IMR-90 (cell line): ENCODE data around the gene HOXA2. TPM values are rescaled to one million over a fixed set of nuclear protein-coding genes. Genes with fewer than 3 reads are reported as not detected.

Experiments
- ATAC-seq: fragments of 200-7000 bp; cut with Tn5 transposase; 2 replicates; pipeline ENCODE4 v1.9.1; 2020; ENCODE audit warnings: low read depth, mild to moderate bottlenecking, moderate library complexity
- BruUV-seq: library from RNA; stranded (reverse); fragments of 400-500 nt; replicated peaks from 2 replicates; lab custom pipeline; 2021; lab: Mats Ljungman, UMichigan
- CTCF ChIA-PET: fragments of 300-600 bp; formaldehyde crosslinking; extraction: SDS; loops from one replicate; lab custom pipeline; 2021; ENCODE audit warnings: antibody characterized with exemption; lab: Yijun Ruan, JAX
- POLR2A ChIA-PET: fragments of 300-600 bp; sonication (Branson Sonifier 250); formaldehyde crosslinking; loops from one replicate; lab custom pipeline; 2022; ENCODE audit warnings: antibody characterized with exemption; ENCODE audit not compliant: unreplicated experiment; lab: Charles Lee
- DNase-seq: peaks from one replicate; pipeline ENCODE4 v3.0.0; 2013
- H2AFZ ChIP-seq: replicated peaks from 2 replicates; pipeline ENCODE3; 2013; ENCODE audit warnings: low read length, mild to moderate bottlenecking; ENCODE audit not compliant: poor library complexity
- H2AK5ac ChIP-seq: 2 replicates; pipeline ENCODE4 v1.6.1; 2013; ENCODE audit warnings: low read depth, low read length, inconsistent platforms
- H2AK9ac ChIP-seq: replicated peaks from 2 replicates; pipeline ENCODE3; 2013; ENCODE audit warnings: mild to moderate bottlenecking, low read depth, low read length, moderate library complexity; ENCODE audit not compliant: poor library complexity
- H2BK120ac ChIP-seq: 2 replicates; pipeline ENCODE4 v1.6.1; 2013; ENCODE audit warnings: low read depth, low read length, inconsistent platforms
- H2BK15ac ChIP-seq: 3 replicates; pipeline ENCODE4 v1.6.1; 2013; ENCODE audit warnings: low read depth, low read length, inconsistent platforms
- H2BK20ac ChIP-seq: 2 replicates; pipeline ENCODE4 v1.6.1; 2013; ENCODE audit warnings: low read depth, mild to moderate bottlenecking, inconsistent platforms, low read length, moderate library complexity
- H2BK5ac ChIP-seq: 2 replicates; pipeline ENCODE4 v1.6.1; 2013; ENCODE audit warnings: mild to moderate bottlenecking, low read depth, low read length, inconsistent platforms; ENCODE audit not compliant: poor library complexity, severe bottlenecking
- H3K14ac ChIP-seq: replicated peaks from 2 replicates; pipeline ENCODE4 v1.6.1; 2013; ENCODE audit warnings: low read depth, low read length, inconsistent platforms
- H3K18ac ChIP-seq: 2 replicates; pipeline ENCODE4 v1.6.1; 2013; ENCODE audit warnings: low read depth, low read length, control low read depth
- H3K23ac ChIP-seq: 2 replicates; pipeline ENCODE4 v1.6.1; 2013; ENCODE audit warnings: low read depth, low read length, inconsistent platforms
- H3K27ac ChIP-seq: 2 replicates; pipeline ENCODE4 v1.5.1; 2013; ENCODE audit warnings: mild to moderate bottlenecking, control low read depth, low read length; ENCODE audit not compliant: insufficient read depth
- H3K27me3 ChIP-seq: 2 replicates; pipeline ENCODE4 v1.6.1; 2013; ENCODE audit warnings: low read length; ENCODE audit not compliant: control insufficient read depth, insufficient read depth
- H3K36me3 ChIP-seq: 2 replicates; pipeline ENCODE4 v1.6.1; 2013; ENCODE audit warnings: low read length, mixed read lengths; ENCODE audit not compliant: control insufficient read depth, insufficient read depth
- H3K4ac ChIP-seq: 2 replicates; pipeline ENCODE4 v1.6.1; 2013; ENCODE audit warnings: low read depth, low read length, inconsistent platforms
- H3K4me1 ChIP-seq: 2 replicates; pipeline ENCODE4 v1.6.1; 2013; ENCODE audit warnings: low read length, mixed read lengths; ENCODE audit not compliant: control insufficient read depth, insufficient read depth
- H3K4me2 ChIP-seq: 2 replicates; pipeline ENCODE4 v1.6.1; 2013; ENCODE audit warnings: low read depth, mild to moderate bottlenecking, control low read depth, low read length, moderate library complexity
- H3K4me3 ChIP-seq: 2 replicates; pipeline ENCODE4 v1.5.1; 2013; ENCODE audit warnings: low read depth, mild to moderate bottlenecking, control low read depth, low read length, moderate library complexity; ENCODE audit not compliant: insufficient read depth
- H3K56ac ChIP-seq: 2 replicates; pipeline ENCODE4 v1.6.1; 2013; ENCODE audit warnings: low read length, inconsistent platforms; ENCODE audit not compliant: insufficient read depth; ENCODE audit errors: extremely low read depth
- H3K79me1 ChIP-seq, 2 experiments: 2 replicates each; pipeline ENCODE4 v1.6.1; 2013; ENCODE audit warnings: low read length in 2 of 2, inconsistent platforms in 1 of 2, low read depth in 1 of 2
- H3K9ac ChIP-seq: 2 replicates; pipeline ENCODE4 v1.6.1; 2013; ENCODE audit warnings: low read depth, low read length, control low read depth
- H3K9me1 ChIP-seq: 2 replicates; pipeline ENCODE4 v1.6.1; 2013; ENCODE audit warnings: low read length, inconsistent platforms; ENCODE audit not compliant: insufficient read depth
- H3K9me3 ChIP-seq: 2 replicates; pipeline ENCODE4 v1.6.1; 2013; ENCODE audit warnings: low read length; ENCODE audit not compliant: control insufficient read depth, insufficient read depth
- H4K20me1 ChIP-seq: 2 replicates; pipeline ENCODE4 v1.6.1; 2013; ENCODE audit warnings: low read length, inconsistent platforms; ENCODE audit not compliant: insufficient read depth
- H4K5ac ChIP-seq: 2 replicates; pipeline ENCODE4 v1.6.1; 2013; ENCODE audit warnings: mild to moderate bottlenecking, low read depth, low read length, control low read depth
- H4K8ac ChIP-seq, 2 experiments: 2 replicates each; pipeline ENCODE4 v1.6.1; 2013; ENCODE audit warnings: low read depth in 2 of 2, low read length in 2 of 2, control low read depth in 1 of 2, inconsistent platforms in 1 of 2
- H4K91ac ChIP-seq: 2 replicates; pipeline ENCODE4 v1.6.1; 2013; ENCODE audit warnings: low read depth, low read length, inconsistent platforms; ENCODE audit not compliant: insufficient read depth
- CEBPB ChIP-seq: IDR thresholded peaks from 2 replicates; pipeline ENCODE4 v1.6.1; 2012; ENCODE audit warnings: low read depth, low read length, improper control_type of control experiment
- CHD1 ChIP-seq: IDR thresholded peaks from 2 replicates; pipeline ENCODE4 v1.6.1; 2012; ENCODE audit warnings: low read depth, low read length, improper control_type of control experiment
- MAFK ChIP-seq: IDR thresholded peaks from 2 replicates; pipeline ENCODE4 v1.6.1; 2012; ENCODE audit warnings: low read depth, low read length, improper control_type of control experiment
- MXI1 ChIP-seq: IDR thresholded peaks from 2 replicates; pipeline ENCODE4 v1.6.1; 2012; ENCODE audit warnings: low read depth, mild to moderate bottlenecking, low read length, moderate library complexity, borderline replicate concordance
- NFE2L2 ChIP-seq: fragments of 150-350 bp; IDR thresholded peaks from 2 replicates; pipeline ENCODE4 v1.6.1; 2016; ENCODE audit warnings: low read depth, mild to moderate bottlenecking, low read length
- POLR2A ChIP-seq: IDR thresholded peaks from 2 replicates; pipeline ENCODE4 v1.6.1; 2012; ENCODE audit warnings: mild to moderate bottlenecking, low read depth, low read length
- RAD21 ChIP-seq: IDR thresholded peaks from 2 replicates; pipeline ENCODE4 v1.6.1; 2012; ENCODE audit warnings: low read length, improper control_type of control experiment
- WGBS, 2 experiments: methylation state at CpG; one replicate each; pipeline versions ENCODE4 v1.1.5 to v1.1.7; 2013; ENCODE audit warnings: missing lambda C conversion rate in 2 of 2; ENCODE audit not compliant: insufficient read length in 1 of 2; ENCODE audit errors: extremely low coverage in 2 of 2; 5-methylcytosine and 5-hydroxymethylcytosine counted together
- dilution Hi-C: fragments of 300-500 bp; cut with HindIII; formaldehyde crosslinking; loops from one replicate; pipeline ENCODE4 v1.14.3; 2018; ENCODE audit warnings: low sequenced_read_pairs; ENCODE audit not compliant: unreplicated experiment
- in situ Hi-C: fragments of 300-500 bp; cut with MboI; formaldehyde crosslinking; loops from 3 replicates; pipeline ENCODE4 v1.14.3; 2019; ENCODE audit warnings: low sequenced_read_pairs, inconsistent platforms, mixed read lengths
- intact Hi-C: fragments of 100-400 bp; cut with micrococcal nuclease; formaldehyde crosslinking; loops from 2 replicates; pipeline ENCODE4 v1.10.0; 2022
- polyA plus RNA-seq, 3 experiments: library from polyadenylated mRNA; depleted of rRNA; stranded (reverse); fragments of >200 nt; gene quantifications; 2 replicates each; pipeline ENCODE4 v1.2.3, GENCODE V29; 2012; ENCODE audit warnings: low replicate concordance in 1 of 3
- total RNA-seq: library from RNA; depleted of rRNA; stranded (reverse); fragments of >200 nt; gene quantifications from 2 replicates; pipeline ENCODE4 v1.2.3, GENCODE V29; 2012

Gene HOXA2
- total and polyA plus RNA-seq, 2 of the 4 experiments (the other 2 are of a cell fraction) = 1.6 to 3.9 TPM

DNA sequence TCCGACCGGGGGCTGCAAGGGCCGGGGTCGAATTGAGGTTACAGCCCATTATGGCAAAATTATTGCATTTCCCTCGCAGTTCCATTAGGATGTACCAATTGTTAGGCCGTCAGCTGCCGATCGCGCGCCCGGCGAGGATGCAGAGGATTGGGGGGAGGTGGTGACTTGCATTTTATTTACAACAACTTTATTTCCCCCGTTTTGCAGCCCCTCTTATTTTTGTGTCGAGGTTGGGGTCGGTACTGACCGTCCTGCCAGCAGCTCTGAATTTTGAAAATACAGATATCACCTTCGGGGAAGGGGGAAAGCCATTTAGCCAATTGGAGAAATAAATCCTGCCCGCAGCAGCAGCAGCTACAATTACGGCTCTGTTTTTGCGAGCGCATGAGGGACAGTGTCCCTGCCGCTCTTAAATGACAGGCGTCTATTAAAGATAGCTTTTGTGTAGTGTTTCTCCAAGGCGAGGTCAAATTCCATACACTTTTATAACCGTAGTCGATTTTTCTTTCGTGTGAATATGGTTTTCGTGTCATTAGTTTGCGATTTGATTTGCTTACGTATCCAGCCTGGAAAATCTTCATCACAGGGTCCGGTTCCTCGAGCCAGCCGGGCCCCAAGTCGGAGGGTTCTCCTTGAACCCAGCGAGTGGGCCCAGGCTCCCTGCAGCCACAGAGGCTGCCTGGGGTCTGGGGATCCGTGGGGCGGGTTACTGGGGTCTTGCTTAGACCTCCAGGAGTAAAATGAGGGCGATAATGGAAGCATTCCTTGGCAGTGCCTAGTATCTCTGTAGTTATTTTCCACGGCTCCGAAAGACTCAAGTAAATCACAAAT, 41.7 kb upstream of the HOXA2 start:
- Histone ChIP-seq H3K18ac (peak overlapping the region; percentile 77), H3K9me3 (no peaks in the 10 kb centered on the region), H2BK20ac (no peak overlapping the region; the same call in 1 of the 2 replicates), H3K79me1 (peaks cover 9 to 37% of the 10 kb centered on the region in 2 experiments; a peak in 3 of 4 replicates), H4K5ac (peak overlapping the region; percentile 76), H3K4me3 (peak overlapping the region; percentile 40), H3K36me3 (peaks cover 9% of the 10 kb centered on the region), H2BK120ac (peak overlapping the region; percentile 73), H4K8ac (peak overlapping the region; percentile 58 to 84), H3K27me3 (no peaks in the 10 kb centered on the region), H2BK15ac (peak overlapping the region; percentile 33; the same call in 2 of the 3 replicates), H3K23ac (peak overlapping the region; percentile 86), H2BK5ac (peak overlapping the region; percentile 66), H3K56ac (peak overlapping the region; percentile 56), H3K4me2 (peak overlapping the region; percentile 83), H3K4me1 (peaks cover 18% of the 10 kb centered on the region), H3K14ac (peak overlapping the region; percentile 51), H2AK9ac (no peak overlapping the region), H3K27ac (peak overlapping the region; percentile 80), H4K20me1 (no peaks in the 10 kb centered on the region), H3K9ac (peak overlapping the region; percentile 87), H3K9me1 (no peaks in the 10 kb centered on the region), H3K4ac (peak overlapping the region; percentile 79), H2AFZ (peak overlapping the region; percentile 90), H4K91ac (peak overlapping the region; percentile 76), H2AK5ac (no peak overlapping the region)
- ChIA-PET POLR2A (interaction anchor here (1.3 kb wide), 1 partner anchor 36 kb away, joined by 5 read pairs; no protein-coding TSS in a partner anchor), CTCF (interaction anchor here (0.5 to 2.0 kb wide), 24 partner anchors 8 to 1887 kb away, joined by 3 to 9 read pairs (median 4); partner anchors contain the start of gene HOXA3)
- DNase-seq = peak; percentile 72
- 0% methylated on average over 2 of the region's 40 CpGs; no CpG with 5 or more reads in 1 of the 2 experiments for WGBS, 2 experiments
- intact Hi-C loops = loop anchor here (1.0 to 5.0 kb wide), 4 partner anchors 458 to 1282 kb away; no protein-coding TSS in a partner anchor
- TF ChIP-seq CHD1 (no peak), MXI1 (no peak), RAD21 (no peak), MAFK (no peak), NFE2L2 (0 out of 2 replicates have a peak, but pooled peaks have one; percentile 3), CEBPB (no peak), POLR2A (peak; percentile 45; the same call in 1 of the 2 replicates)
- in situ Hi-C loops = loop anchor here (5.0 to 10.0 kb wide), 3 partner anchors 42 to 949 kb away; partner anchors contain the start of gene HOXA2
- dilution Hi-C loops = no loop called here
- no peak for ATAC-seq
- BruUV-seq = no TSS peak
